GM19397 (cell line): Measurements from ENCODE around the gene RNF149.
A peak's percentile ranks its signal among the peaks of the same experiment; 100 is the strongest.
"Not testable (repeated sequence)": the region's sequence is repeated elsewhere in the genome, so short reads cannot be mapped to it uniquely, and the experiment has no call there.

ENCODE experiments used
- ATAC-seq: cut with Tn5 transposase; IDR thresholded peaks from one replicate; pipeline ENCODE4 v1.9.1; 2021; ENCODE audit warnings: mild to moderate bottlenecking, moderate library complexity; ENCODE audit not compliant: unreplicated experiment

RNF149 gene

DNA sequence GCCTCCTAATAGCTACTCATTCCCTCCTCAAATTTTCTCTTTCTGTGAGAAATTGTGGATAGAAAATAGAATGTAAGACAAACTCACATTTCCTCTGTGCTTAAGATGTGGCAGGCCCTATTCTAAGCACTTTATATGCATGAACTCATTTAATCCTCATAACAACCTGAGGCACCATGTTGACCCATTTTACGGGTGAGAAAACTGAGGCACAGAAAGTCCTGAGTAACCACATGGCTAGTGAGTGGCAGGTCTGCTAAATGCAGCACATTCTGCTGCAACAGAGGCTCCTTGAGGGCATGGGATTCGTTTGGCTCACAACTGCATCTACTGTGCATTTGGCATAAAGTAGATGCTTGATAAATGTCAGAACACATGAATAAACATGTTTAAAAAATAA is 22.7 kb upstream of the RNF149 start:
- ATAC-seq: no peak

DNA sequence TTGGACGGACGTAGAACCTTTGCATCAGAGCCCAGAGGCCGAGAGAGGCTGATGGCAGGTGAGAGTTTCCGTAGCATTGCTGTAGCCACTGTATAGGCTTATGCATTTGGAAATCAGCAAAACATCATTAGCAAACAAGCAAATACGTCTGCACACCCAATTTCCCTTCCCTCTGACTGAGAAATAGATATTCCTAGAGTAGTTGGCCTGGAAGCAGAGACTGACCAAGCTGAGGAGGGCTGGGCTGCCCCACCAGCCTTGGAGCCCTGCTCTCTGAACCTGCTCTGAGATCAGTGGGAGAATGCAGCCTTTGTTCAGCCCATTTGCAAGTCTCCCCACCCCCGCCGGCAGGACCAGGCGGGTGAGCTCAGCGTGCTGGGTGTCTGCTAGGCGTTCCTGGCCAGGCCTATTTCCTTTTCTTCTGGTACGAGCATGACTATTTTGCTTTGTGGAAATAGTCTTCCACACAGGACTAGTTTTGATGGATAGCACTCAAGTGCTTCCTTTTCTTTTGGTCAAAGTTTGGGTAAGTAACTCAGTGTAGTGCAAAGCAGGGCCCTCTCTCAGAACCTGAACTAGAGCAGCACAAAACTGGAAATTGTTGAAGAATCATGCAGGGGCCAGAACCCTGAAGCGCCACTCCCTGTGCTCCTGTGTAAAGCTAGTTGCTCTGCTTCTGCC is 21.9 kb upstream of the RNF149 start:
- ATAC-seq: no peak

DNA sequence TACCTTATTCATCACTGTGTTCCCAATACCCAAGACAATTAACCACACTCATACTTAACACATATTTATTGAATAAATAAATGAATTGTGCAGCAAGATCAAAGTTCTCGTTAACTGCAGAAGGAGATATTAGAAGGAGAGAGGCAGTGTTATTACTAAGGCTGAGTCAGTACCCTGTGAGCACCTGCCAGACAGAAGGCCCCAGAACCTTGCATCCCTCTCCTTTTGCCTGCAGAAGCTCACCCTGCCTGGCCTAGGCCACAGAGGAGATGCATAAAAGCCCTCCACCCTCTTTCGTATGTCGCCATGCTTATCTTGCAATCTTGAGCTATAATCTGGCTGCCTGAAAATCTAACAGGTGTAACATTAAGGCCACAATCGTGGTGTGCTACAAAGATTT is 20.5 kb upstream of the RNF149 start:
- no peak for ATAC-seq

DNA sequence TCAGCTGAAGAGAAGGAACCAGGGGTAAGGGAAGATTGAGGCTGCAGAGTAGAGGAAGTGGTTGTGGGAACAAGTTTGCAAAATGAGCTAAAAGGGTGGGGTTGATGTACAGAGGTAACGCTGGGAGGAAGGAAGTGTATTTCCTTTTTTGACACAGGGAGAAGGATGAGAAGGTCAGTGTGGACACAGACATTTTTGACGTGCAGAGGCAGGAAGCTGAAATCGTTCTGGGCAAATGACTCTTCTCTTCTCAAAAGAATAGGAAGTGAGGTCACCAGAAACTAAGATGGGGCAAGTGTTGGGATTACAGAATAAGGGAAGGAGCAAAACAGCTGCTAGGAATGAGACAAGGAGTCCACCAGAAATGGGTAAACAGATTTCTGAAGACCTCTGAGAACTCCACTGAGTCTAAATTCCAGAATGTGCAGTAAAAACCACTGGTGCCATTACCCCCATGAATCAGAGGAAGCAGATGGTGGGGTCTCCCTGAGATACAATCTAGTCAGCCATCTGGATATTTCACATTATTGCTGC is 20.0 kb upstream of the RNF149 start:
- no peak for ATAC-seq

DNA sequence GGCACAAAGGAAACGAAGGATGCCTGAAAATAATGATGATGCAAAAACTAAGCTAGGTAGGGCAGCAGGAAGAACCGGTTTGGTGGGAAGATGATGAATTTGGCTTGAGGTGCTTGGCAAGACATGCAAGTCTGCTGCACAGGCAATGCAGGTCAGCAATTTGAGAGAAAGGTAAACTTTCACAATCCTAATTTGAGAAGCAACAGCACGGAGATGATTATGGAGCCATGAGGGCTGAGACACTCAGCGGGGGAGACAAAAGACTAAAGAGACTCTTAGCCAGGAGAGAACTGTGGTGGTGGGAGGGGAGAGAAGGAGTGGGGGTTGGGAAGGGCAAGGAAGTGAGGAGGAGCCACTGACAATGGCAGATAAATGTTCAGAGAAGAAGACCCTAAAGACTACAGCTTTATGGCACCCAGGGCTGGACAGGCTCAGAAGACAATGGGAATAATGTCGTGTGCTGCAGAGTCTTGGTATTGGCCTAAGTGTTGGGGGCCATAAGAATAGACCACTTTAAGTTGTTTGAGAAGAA is 19.4 kb upstream of the RNF149 start:
- ATAC-seq: no peak

DNA sequence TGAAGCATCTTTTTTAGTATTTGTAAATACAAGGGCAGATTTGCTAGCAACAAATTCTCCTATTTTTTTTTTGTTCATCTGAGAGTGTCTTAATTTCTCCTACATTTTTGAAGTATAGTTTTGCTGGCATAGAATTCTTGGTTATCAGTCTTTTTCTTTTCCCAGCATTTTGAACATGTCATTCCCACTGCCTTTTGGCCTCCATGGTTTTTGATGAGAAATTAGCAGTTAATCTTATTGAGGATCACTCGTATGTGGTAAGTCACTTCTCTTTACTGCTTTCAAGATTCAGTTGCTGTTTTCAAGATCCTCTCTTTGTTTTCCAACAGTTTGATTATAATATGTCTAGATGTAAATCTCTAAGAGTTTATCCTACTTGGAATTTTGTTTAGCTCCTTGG is 16.9 kb upstream of the RNF149 start:
- no peak for ATAC-seq

DNA sequence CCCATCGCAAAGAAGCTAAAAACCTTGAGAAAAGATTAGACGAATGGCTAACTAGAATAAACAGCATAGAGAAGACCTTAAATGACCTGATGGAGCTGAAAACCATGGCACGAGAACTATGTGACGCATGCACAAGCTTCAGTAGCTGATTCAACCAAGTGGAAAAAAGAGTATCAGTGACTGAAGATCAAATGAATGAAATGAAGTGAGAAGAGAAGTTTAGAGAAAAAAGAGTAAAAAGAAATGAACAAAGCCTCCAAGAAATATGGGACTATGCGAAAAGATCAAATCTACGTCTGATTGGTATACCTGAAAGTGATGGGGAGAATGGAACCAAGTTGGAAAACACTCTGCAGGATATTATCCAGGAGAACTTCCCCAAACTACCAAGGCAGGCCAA is 8.1 kb upstream of the RNF149 start:
- ATAC-seq: not testable (repeated sequence)

DNA sequence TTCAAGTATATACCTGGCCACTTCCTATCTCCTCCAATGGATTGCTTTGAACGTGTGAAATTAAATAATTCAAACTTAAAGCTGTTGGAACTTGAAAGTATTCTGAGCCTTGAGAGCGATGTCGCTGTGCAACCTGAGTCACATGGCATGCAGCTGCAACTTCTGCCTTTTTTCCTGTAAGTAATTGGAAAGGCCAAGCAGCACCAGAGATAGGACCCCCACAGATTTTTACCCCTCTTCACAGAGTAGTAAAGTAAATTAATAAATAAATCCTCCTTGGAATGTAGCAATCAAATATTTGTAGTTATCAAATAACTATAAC is 3.2 kb upstream of the RNF149 start:
- no peak for ATAC-seq

DNA sequence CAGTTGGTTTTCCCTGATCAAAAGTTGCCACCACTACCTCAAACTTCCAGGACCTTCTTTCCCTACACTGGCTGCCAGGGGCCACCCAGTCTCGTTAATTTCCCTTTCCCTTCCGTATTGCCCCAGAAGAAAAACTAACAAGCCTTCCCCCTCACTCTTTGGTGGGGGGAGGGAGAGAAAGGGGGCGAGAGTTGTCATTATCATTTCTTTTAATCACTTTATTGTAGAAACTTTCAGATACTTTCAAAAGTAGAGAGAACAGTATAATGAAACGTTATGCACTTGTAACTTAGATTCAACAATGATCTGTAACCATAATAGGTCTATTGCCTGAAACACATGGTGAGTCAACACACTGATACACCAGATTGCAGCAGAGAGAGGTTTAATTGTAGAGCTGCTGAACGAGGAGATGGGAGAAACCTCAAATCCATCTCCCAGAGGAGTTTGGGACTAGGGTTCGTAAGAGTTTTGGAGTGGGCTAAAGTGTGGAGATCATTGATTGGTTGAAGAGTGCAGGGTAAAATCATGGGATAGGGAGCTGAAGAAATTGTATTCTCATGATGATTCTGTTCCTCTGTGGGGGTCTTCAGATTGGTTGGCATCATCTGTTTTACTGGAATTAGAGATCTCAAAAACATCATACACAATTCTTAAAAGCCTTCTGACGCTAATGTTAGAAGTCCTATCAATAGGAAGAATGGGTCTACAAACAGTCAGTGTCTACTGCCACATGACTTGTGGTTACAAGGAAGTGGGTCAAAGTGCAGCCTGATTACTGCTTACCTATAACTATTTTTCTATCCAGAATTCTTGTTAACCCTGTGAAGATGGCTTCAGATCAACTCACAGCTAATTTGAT is 2.6 kb upstream of the RNF149 start:
- ATAC-seq: no peak

DNA sequence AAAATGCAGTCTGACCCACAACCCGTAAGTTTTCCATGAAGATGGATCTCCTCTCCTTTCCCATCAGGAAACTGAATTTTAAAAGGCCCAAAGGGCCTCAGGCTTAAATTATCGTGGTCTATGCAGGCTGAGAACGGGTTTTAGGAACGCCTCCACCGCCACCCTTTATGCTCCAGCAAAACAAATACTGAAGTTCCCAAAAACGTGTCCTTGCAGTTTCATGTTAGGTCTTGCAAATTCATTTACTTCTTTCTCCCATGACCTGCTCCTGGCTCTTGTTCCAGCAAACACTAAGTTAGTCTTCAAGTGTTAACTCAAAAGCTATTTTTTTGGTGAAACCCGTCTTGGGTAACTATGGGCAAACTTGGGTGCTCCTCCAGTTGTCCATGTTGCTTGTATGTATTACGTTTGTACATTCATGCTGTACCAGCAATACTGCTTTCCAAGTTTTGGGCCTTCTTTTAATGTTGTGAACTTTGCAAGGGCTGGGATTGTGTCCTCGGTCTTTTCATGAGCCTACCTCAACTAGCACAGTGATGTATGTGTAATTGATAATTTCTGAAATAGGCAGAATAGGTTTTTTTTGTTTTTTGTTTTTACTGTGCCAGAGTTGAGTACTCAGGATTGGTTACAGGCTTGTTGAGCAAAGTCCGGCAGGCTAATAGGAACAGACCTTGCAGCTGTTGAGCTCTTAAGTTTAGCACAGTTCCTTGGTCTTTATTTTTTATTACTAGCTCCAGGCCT is 1.8 kb upstream of the RNF149 start:
- ATAC-seq: no peak

DNA sequence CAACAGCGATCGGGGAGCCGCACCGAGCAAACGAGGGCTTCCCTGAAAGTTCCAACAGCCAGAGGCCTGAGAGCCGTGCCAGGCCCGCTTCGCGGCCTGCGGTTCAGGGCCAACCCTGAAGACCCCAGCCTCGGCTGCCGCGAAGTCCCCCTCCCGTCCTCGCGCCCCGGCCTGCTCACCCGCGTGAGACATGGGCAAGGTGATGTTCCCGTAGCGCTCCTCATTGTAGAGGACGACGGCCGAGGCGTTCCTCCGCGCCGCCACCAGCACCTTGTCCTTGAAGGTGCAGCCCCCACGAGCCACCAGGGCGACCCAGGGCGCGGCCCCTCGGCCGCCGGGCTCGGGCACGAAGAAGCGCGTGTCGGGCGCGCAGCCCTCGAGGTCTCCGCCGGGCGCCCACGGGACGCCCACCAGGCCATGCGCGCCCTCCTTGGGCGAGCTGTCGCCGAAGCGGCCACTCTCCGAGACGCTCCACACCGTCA is 510 bp downstream of the RNF149 start:
- ATAC-seq: peak; percentile 23

DNA sequence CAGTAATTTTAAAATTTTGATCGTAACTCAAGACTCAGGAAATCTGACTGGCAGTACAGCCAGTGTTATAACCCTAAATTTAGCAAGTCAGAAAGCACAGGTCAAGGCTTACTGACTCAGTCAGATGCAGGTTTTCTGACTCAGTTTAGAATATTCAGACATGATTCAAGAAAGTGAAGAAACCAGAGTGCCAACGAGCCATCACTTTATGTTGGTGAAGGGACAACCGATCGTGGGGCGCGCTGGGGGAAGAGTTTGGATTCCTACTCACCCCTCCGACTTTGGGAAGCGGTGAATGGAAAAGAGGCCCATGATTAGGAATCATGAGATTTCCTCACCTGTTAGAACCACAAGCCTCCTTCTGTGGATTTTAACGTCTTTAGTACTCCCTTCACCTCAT is 998 bp downstream of the RNF149 start:
- ATAC-seq: no peak

DNA sequence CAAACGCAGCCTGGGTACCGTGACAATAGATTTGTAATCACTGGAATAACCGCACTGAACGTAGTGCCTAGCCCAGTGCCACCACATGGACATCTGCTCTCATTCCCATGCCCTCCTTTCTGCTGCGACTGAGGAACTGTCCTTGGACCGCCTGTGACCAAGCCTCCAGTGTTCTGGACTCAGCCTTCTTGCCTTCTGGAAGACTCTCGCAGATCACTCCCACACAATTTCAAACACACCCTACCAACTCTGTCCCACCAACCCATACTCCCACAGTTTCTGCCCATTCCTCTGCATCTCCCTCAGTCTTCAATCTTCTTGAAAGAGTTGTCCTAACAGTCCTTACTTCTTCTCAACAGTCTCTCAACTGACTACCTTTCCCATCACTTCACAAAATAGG is 2.1 kb downstream of the RNF149 start:
- ATAC-seq: peak; percentile 1

DNA sequence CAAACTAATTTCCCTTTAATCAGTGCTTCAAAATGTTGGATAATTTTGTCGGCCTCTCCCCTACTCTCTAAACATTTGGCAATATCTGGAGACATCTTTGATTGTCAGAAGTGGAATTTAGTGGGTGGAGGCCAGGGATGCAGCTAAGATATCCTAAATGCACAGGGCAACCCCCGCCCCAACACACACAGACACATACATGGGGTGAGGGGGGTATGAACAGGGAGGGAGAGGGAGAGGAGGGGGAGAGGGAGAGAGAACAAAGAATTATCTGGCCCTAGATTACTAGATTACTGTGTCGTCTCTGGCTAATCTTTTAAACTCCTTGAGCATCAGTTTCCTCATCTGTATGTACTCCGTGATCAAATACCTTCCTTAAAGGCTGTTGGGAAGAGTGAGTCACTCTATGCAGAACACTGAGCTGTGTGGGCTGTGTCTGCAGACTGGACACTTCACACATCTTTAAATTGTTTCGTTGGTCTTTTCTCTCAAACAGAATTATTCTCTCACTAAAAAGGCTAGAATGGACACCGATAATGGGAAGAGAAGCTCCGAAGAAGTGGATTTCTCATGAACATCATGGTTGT is 2.9 kb downstream of the RNF149 start:
- ATAC-seq: no peak

DNA sequence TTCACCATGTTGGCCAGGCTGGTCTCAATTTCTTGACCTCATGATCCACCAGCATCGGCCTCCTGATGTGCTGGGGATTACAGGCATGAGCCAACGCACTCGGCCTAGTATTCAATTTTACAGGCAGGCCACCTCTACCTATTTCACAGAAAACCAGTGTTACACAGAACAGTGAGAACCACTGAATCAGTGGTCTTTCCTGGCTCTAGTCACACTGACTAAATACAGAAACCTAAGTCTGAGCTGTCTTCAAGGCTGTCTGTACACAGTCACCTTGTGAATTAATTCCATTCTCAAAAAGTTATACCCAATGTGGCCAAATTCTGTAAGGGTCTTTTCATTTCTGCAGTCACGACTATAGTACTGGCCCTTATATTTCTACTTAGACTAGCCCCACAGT is 3.5 kb downstream of the RNF149 start:
- no peak for ATAC-seq

DNA sequence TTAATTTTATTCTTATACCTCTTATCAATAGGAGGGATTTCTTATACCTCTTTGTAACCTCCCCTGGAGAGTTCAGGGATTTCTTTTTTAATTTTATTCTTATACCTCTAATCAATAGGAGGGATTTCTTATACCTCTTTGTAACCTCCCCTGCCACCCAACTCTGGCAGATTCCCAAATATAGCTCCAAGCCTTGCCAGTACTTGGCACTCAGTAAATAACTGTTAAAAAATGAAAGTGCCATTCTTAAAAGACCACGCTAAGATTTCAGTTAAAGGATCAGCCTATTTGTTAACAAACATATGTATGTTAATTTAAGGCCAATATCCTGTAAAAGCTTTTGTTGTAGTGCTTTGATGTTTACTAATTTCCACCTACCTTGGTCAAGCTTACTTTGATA is 4.8 kb downstream of the RNF149 start:
- ATAC-seq: no peak

DNA sequence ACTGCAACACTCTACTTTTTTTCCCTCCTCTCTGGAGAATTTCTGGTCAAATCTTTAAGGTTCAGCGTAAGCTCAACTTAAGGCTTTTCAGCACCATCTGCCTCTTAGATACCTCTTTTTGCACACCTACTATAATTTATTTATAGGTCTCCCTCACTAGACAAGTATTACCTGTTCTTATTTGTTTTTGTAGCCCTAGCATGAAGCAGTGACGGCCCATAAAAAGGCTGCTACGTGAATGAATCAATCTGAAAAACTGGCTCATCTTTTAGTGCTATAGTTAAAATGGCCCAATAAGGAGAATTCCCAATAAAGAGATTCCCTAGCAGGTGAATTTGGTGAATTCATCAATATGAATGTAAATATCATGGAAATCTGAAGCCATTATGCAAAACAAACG is 6.5 kb downstream of the RNF149 start:
- no peak for ATAC-seq

DNA sequence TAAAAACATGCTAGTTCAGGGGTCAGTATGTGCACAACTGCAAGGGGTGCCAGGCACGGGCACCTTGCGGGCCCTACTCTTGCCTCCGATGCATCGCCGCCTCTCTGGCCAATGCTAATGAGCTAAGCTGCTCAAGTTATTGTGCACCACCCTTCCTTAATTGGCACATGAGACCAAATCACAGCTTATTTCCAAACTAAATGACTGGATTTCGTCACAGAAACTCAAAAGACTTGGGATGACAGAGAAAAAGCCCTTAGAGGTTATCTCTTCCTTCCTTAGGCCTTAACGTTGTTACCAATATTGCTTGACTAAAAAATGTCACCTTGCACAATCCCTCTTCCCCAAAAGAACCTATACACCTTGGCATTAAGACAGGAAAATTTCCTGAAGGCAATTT is 7.7 kb downstream of the RNF149 start:
- no peak for ATAC-seq

DNA sequence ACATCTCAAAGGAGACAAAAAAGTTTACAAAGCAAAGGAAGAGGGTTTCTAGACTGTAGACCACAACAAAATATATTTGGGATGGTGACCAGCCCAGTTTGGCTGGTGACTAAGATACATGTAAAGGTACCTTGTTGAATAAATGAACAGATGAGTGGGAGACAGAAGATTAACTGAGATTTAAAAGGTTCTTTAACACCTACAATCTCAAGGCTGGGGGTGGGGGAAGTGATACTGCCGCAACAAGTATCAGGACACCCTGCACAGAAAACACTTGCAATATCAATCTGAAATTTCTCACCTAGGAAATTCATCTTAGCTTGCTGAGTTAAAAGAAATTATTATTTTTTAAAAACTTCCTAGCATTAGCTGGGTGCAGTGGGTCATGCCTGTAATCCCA is 8.3 kb downstream of the RNF149 start:
- no peak for ATAC-seq

DNA sequence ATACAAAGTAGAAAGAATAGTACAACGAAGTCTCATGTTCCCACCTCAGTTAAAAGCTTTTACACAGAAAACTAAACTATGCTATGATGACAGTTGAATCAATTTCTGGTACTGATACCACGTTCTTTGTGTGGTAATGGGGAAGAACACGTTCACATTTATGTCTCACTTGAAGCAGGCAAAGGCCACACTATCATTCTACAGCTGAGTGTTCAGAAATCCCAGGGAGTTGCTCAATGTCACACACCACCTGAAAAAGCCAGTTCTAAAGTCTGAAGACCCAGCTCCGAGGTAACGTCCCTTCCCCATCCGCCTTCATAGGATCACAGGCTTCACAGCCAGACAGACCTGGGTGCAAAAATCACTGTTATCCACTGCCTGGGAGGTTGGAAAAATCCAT is 8.9 kb downstream of the RNF149 start:
- no peak for ATAC-seq

DNA sequence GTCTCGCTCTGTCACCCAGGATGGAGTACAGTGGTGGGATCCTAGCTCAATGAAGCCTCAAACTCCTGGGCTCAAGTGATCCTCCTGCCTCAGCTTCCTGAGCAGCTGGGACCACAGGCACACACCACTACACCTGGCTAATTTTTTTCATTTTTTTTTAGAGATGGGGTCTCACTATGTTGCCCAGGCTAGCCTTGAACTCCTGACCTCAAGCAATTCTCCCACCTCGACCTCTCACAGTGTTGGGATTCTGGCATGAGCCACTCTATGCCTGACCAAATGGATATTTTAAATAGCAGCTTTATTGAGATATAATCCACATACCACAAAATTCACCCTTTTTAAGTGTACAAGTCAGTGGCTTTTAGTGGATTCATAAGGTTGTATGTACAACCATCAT is 11.1 kb downstream of the RNF149 start:
- ATAC-seq: no peak
